IMR-90 (cell line): ENCODE measurements around the gene SPAG9. TPM values are rescaled to one million over a fixed set of nuclear protein-coding genes. Genes with fewer than 3 reads are reported as not detected.

Experiments used
- ATAC-seq: fragments of 200-7000 bp; cut with Tn5 transposase; 2 replicates; pipeline ENCODE4 v1.9.1; 2020; ENCODE audit warnings: low read depth, mild to moderate bottlenecking, moderate library complexity
- BruUV-seq: library from RNA; stranded (reverse); fragments of 400-500 nt; replicated peaks from 2 replicates; lab custom pipeline; 2021; lab: Mats Ljungman, UMichigan
- CTCF ChIA-PET: fragments of 300-600 bp; formaldehyde crosslinking; extraction: SDS; loops from one replicate; lab custom pipeline; 2021; ENCODE audit warnings: antibody characterized with exemption; lab: Yijun Ruan, JAX
- POLR2A ChIA-PET: fragments of 300-600 bp; sonication (Branson Sonifier 250); formaldehyde crosslinking; loops from one replicate; lab custom pipeline; 2022; ENCODE audit warnings: antibody characterized with exemption; ENCODE audit not compliant: unreplicated experiment; lab: Charles Lee
- DNase-seq: peaks from one replicate; pipeline ENCODE4 v3.0.0; 2013
- H2AFZ ChIP-seq: replicated peaks from 2 replicates; pipeline ENCODE3; 2013; ENCODE audit warnings: low read length, mild to moderate bottlenecking; ENCODE audit not compliant: poor library complexity
- H2AK5ac ChIP-seq: 2 replicates; pipeline ENCODE4 v1.6.1; 2013; ENCODE audit warnings: low read depth, low read length, inconsistent platforms
- H2AK9ac ChIP-seq: replicated peaks from 2 replicates; pipeline ENCODE3; 2013; ENCODE audit warnings: mild to moderate bottlenecking, low read depth, low read length, moderate library complexity; ENCODE audit not compliant: poor library complexity
- H2BK120ac ChIP-seq: 2 replicates; pipeline ENCODE4 v1.6.1; 2013; ENCODE audit warnings: low read depth, low read length, inconsistent platforms
- H2BK15ac ChIP-seq: 3 replicates; pipeline ENCODE4 v1.6.1; 2013; ENCODE audit warnings: low read depth, low read length, inconsistent platforms
- H2BK20ac ChIP-seq: 2 replicates; pipeline ENCODE4 v1.6.1; 2013; ENCODE audit warnings: low read depth, mild to moderate bottlenecking, inconsistent platforms, low read length, moderate library complexity
- H2BK5ac ChIP-seq: 2 replicates; pipeline ENCODE4 v1.6.1; 2013; ENCODE audit warnings: mild to moderate bottlenecking, low read depth, low read length, inconsistent platforms; ENCODE audit not compliant: poor library complexity, severe bottlenecking
- H3K14ac ChIP-seq: replicated peaks from 2 replicates; pipeline ENCODE4 v1.6.1; 2013; ENCODE audit warnings: low read depth, low read length, inconsistent platforms
- H3K18ac ChIP-seq: 2 replicates; pipeline ENCODE4 v1.6.1; 2013; ENCODE audit warnings: low read depth, low read length, control low read depth
- H3K23ac ChIP-seq: 2 replicates; pipeline ENCODE4 v1.6.1; 2013; ENCODE audit warnings: low read depth, low read length, inconsistent platforms
- H3K27ac ChIP-seq: 2 replicates; pipeline ENCODE4 v1.5.1; 2013; ENCODE audit warnings: mild to moderate bottlenecking, control low read depth, low read length; ENCODE audit not compliant: insufficient read depth
- H3K27me3 ChIP-seq: 2 replicates; pipeline ENCODE4 v1.6.1; 2013; ENCODE audit warnings: low read length; ENCODE audit not compliant: control insufficient read depth, insufficient read depth
- H3K36me3 ChIP-seq: 2 replicates; pipeline ENCODE4 v1.6.1; 2013; ENCODE audit warnings: low read length, mixed read lengths; ENCODE audit not compliant: control insufficient read depth, insufficient read depth
- H3K4ac ChIP-seq: 2 replicates; pipeline ENCODE4 v1.6.1; 2013; ENCODE audit warnings: low read depth, low read length, inconsistent platforms
- H3K4me1 ChIP-seq: 2 replicates; pipeline ENCODE4 v1.6.1; 2013; ENCODE audit warnings: low read length, mixed read lengths; ENCODE audit not compliant: control insufficient read depth, insufficient read depth
- H3K4me2 ChIP-seq: 2 replicates; pipeline ENCODE4 v1.6.1; 2013; ENCODE audit warnings: low read depth, mild to moderate bottlenecking, control low read depth, low read length, moderate library complexity
- H3K4me3 ChIP-seq: 2 replicates; pipeline ENCODE4 v1.5.1; 2013; ENCODE audit warnings: low read depth, mild to moderate bottlenecking, control low read depth, low read length, moderate library complexity; ENCODE audit not compliant: insufficient read depth
- H3K56ac ChIP-seq: 2 replicates; pipeline ENCODE4 v1.6.1; 2013; ENCODE audit warnings: low read length, inconsistent platforms; ENCODE audit not compliant: insufficient read depth; ENCODE audit errors: extremely low read depth
- H3K79me1 ChIP-seq, 2 experiments: 2 replicates each; pipeline ENCODE4 v1.6.1; 2013; ENCODE audit warnings: low read length in 2 of 2, inconsistent platforms in 1 of 2, low read depth in 1 of 2
- H3K9ac ChIP-seq: 2 replicates; pipeline ENCODE4 v1.6.1; 2013; ENCODE audit warnings: low read depth, low read length, control low read depth
- H3K9me1 ChIP-seq: 2 replicates; pipeline ENCODE4 v1.6.1; 2013; ENCODE audit warnings: low read length, inconsistent platforms; ENCODE audit not compliant: insufficient read depth
- H3K9me3 ChIP-seq: 2 replicates; pipeline ENCODE4 v1.6.1; 2013; ENCODE audit warnings: low read length; ENCODE audit not compliant: control insufficient read depth, insufficient read depth
- H4K20me1 ChIP-seq: 2 replicates; pipeline ENCODE4 v1.6.1; 2013; ENCODE audit warnings: low read length, inconsistent platforms; ENCODE audit not compliant: insufficient read depth
- H4K5ac ChIP-seq: 2 replicates; pipeline ENCODE4 v1.6.1; 2013; ENCODE audit warnings: mild to moderate bottlenecking, low read depth, low read length, control low read depth
- H4K8ac ChIP-seq, 2 experiments: 2 replicates each; pipeline ENCODE4 v1.6.1; 2013; ENCODE audit warnings: low read depth in 2 of 2, low read length in 2 of 2, control low read depth in 1 of 2, inconsistent platforms in 1 of 2
- H4K91ac ChIP-seq: 2 replicates; pipeline ENCODE4 v1.6.1; 2013; ENCODE audit warnings: low read depth, low read length, inconsistent platforms; ENCODE audit not compliant: insufficient read depth
- CHD1 ChIP-seq: IDR thresholded peaks from 2 replicates; pipeline ENCODE4 v1.6.1; 2012; ENCODE audit warnings: low read depth, low read length, improper control_type of control experiment
- ELK1 ChIP-seq: fragments of 150-350 bp; IDR thresholded peaks from 2 replicates; pipeline ENCODE4 v1.6.1; 2016; ENCODE audit warnings: low read depth, mild to moderate bottlenecking, low read length, moderate library complexity, borderline replicate concordance
- FOS ChIP-seq: fragments of 150-350 bp; IDR thresholded peaks from 2 replicates; pipeline ENCODE4 v1.6.1; 2016; ENCODE audit warnings: low read depth, low read length
- MAZ ChIP-seq: IDR thresholded peaks from 2 replicates; pipeline ENCODE4 v1.6.1; 2012; ENCODE audit warnings: low read depth, mild to moderate bottlenecking, low read length, improper control_type of control experiment, moderate library complexity, borderline replicate concordance
- NFE2L2 ChIP-seq: fragments of 150-350 bp; IDR thresholded peaks from 2 replicates; pipeline ENCODE4 v1.6.1; 2016; ENCODE audit warnings: low read depth, mild to moderate bottlenecking, low read length
- POLR2A ChIP-seq: IDR thresholded peaks from 2 replicates; pipeline ENCODE4 v1.6.1; 2012; ENCODE audit warnings: mild to moderate bottlenecking, low read depth, low read length
- RCOR1 ChIP-seq: IDR thresholded peaks from 2 replicates; pipeline ENCODE4 v1.6.1; 2012; ENCODE audit warnings: mild to moderate bottlenecking, low read length, improper control_type of control experiment; ENCODE audit not compliant: insufficient replicate concordance
- USF2 ChIP-seq: fragments of 150-350 bp; IDR thresholded peaks from 2 replicates; pipeline ENCODE4 v1.6.1; 2017; ENCODE audit warnings: mild to moderate bottlenecking, antibody characterized with exemption, low read length, low read depth
- WGBS, 2 experiments: methylation state at CpG; one replicate each; pipeline versions ENCODE4 v1.1.5 to v1.1.7; 2013; ENCODE audit warnings: missing lambda C conversion rate in 2 of 2; ENCODE audit not compliant: insufficient read length in 1 of 2; ENCODE audit errors: extremely low coverage in 2 of 2; 5-methylcytosine and 5-hydroxymethylcytosine counted together
- dilution Hi-C: fragments of 300-500 bp; cut with HindIII; formaldehyde crosslinking; loops from one replicate; pipeline ENCODE4 v1.14.3; 2018; ENCODE audit warnings: low sequenced_read_pairs; ENCODE audit not compliant: unreplicated experiment
- in situ Hi-C: fragments of 300-500 bp; cut with MboI; formaldehyde crosslinking; loops from 3 replicates; pipeline ENCODE4 v1.14.3; 2019; ENCODE audit warnings: low sequenced_read_pairs, inconsistent platforms, mixed read lengths
- intact Hi-C: fragments of 100-400 bp; cut with micrococcal nuclease; formaldehyde crosslinking; loops from 2 replicates; pipeline ENCODE4 v1.10.0; 2022
- polyA plus RNA-seq, 3 experiments: library from polyadenylated mRNA; depleted of rRNA; stranded (reverse); fragments of >200 nt; gene quantifications; 2 replicates each; pipeline ENCODE4 v1.2.3, GENCODE V29; 2012; ENCODE audit warnings: low replicate concordance in 1 of 3
- total RNA-seq: library from RNA; depleted of rRNA; stranded (reverse); fragments of >200 nt; gene quantifications from 2 replicates; pipeline ENCODE4 v1.2.3, GENCODE V29; 2012

Gene SPAG9
- total and polyA plus RNA-seq, 2 of the 4 experiments (the other 2 are of a cell fraction), result 26.7 to 75.5 TPM

- dilution Hi-C loops (no loop called here), intact Hi-C loops (no loop called here), in situ Hi-C loops (no loop called here)
- Histone ChIP-seq H3K4me1 (no peaks in the 10 kb centered on the region), H4K5ac (no peak overlapping the region), H3K27ac (no peak overlapping the region), H3K27me3 (no peaks in the 10 kb centered on the region), H4K20me1 (no peaks in the 10 kb centered on the region), H3K9me1 (no peaks in the 10 kb centered on the region), H3K14ac (no peak overlapping the region), H4K91ac (no peak overlapping the region), H3K36me3 (no peaks in the 10 kb centered on the region), H2BK20ac (no peak overlapping the region), H2BK5ac (no peak overlapping the region), H2AK9ac (no peak overlapping the region), H3K4me2 (no peak overlapping the region), H2AK5ac (no peak overlapping the region), H3K4ac (no peak overlapping the region), H3K79me1 (no peaks in the 10 kb centered on the region), H2BK15ac (no peak overlapping the region), H4K8ac (no peak overlapping the region), H3K9ac (no peak overlapping the region), H2BK120ac (no peak overlapping the region), H2AFZ (no peak overlapping the region), H3K18ac (no peak overlapping the region), H3K9me3 (no peaks in the 10 kb centered on the region), H3K23ac (no peak overlapping the region), H3K4me3 (no peak overlapping the region), H3K56ac (no peak overlapping the region)
- CTCF ChIA-PET, result no interaction called here
- TF ChIP-seq MAZ (no peak), RCOR1 (no peak), NFE2L2 (no peak), POLR2A (no peak), CHD1 (no peak), ELK1 (no peak), FOS (no peak), USF2 (no peak)
- DNase-seq (no peak), ATAC-seq (no peak)
- no CpG with 5 or more reads among the region's 3 CpGs for WGBS, 2 experiments
- no TSS peak for BruUV-seq
- POLR2A ChIA-PET, result no interaction called here
Observed at GRCh38 chr17:51128076-51128475, 7.4 kb upstream of the SPAG9 start.
